ENCODE measurements around the gene NDUFS7. TPM values are rescaled to one million over a fixed set of nuclear protein-coding genes. Genes with fewer than 3 reads are reported as not detected.

Gene NDUFS7
- total and polyA plus RNA-seq, 2 donors (not counting 3 experiments of a cell fraction or from before 2014, with no cell fraction given): 101 to 224 TPM

- Histone ChIP-seq H3K9ac (replicated peaks; ENCODE audit: extremely low read depth, insufficient read depth, low read length) (no peak overlapping the region), H3K4me3 (replicated peaks in 1 of 3; ENCODE audit: insufficient read depth in 1 of 3, low read depth in 1 of 3, low read length in 3 of 3) (no peak overlapping the region), H3K4me1 (ENCODE audit: control insufficient read depth, extremely low read depth, insufficient read depth, low read length) (peaks cover 16% of the 10 kb centered on the region), H3K9me3 (replicated peaks; ENCODE audit: control insufficient read depth, insufficient read depth, low read length) (no peaks in the 10 kb centered on the region), H3K36me3 (ENCODE audit: control insufficient read depth in 2 of 2, extremely low read depth in 1 of 2, insufficient read depth in 2 of 2, low read length in 2 of 2) (peaks cover 0 to 3% of the 10 kb centered on the region in 2 experiments), H3K9me1 (replicated peaks; ENCODE audit: control insufficient read depth, extremely low read depth, insufficient read depth, low read length) (no peaks in the 10 kb centered on the region), H3K4me2 (ENCODE audit: insufficient read depth, low read length) (no peak overlapping the region), H4K20me1 (replicated peaks; ENCODE audit: control insufficient read depth, extremely low read depth, insufficient read depth, low read length) (no peaks in the 10 kb centered on the region), H3K27me3 (ENCODE audit: control insufficient read depth in 2 of 2, insufficient read depth in 2 of 2, low read length in 2 of 2) (no peaks in the 10 kb centered on the region), H2AFZ (ENCODE audit: low read depth, low read length) (no peak overlapping the region), H3K79me2 (ENCODE audit: control insufficient read depth, insufficient read depth, low read length) (peaks cover 6% of the 10 kb centered on the region), H3K27ac (ENCODE audit: insufficient read depth, low read depth, low read length) (no peak overlapping the region)
- CTCF ChIA-PET: no interaction called here
- DNase-seq (ENCODE audit: low read depth, low spot score): no peak
- POLR2A ChIA-PET: no interaction called here
- intact Hi-C loops (cut with micrococcal nuclease): loop anchor here (5.0 kb wide), 1 partner anchor 41 kb away; no protein-coding TSS in a partner anchor
- no peak for FAIRE-seq
- BruUV-seq (replicated peaks): no TSS peak
- dilution Hi-C loops (cut with MboI; ENCODE audit: extremely low pct_ligation_motif_present, low sequenced_read_pairs): no loop called here
- TF ChIP-seq MAX (IDR thresholded peaks at IDR 0.05; ENCODE audit: insufficient read depth, insufficient read length): no peak
- no peak for TF ChIP-seq FOS (IDR thresholded peaks at IDR 0.05; ENCODE audit: borderline replicate concordance, insufficient read depth, low read length)
- no peak for TF ChIP-seq POLR2A (IDR thresholded peaks at IDR 0.05; ENCODE audit: low read depth, low read length)
- TF ChIP-seq EZH2 (IDR thresholded peaks at IDR 0.05; ENCODE audit: borderline replicate concordance, low read depth, low read length, severe bottlenecking): no peak
- TF ChIP-seq CTCF (IDR thresholded peaks at IDR 0.05; ENCODE audit: extremely low read depth in 1 of 2, insufficient read depth in 1 of 2, low read depth in 1 of 2, low read length in 2 of 2): no peak
- no peak for TF ChIP-seq MYC (IDR thresholded peaks at IDR 0.05; ENCODE audit: low read depth, low read length)
- no peak for TF ChIP-seq POLR2AphosphoS5 (IDR thresholded peaks at IDR 0.05; ENCODE audit: insufficient read depth, low read depth, low read length)
- TF ChIP-seq JUN (IDR thresholded peaks at IDR 0.05; ENCODE audit: borderline replicate concordance, insufficient read depth, insufficient read length, low read depth): no peak
- TF ChIP-seq GATA2 (IDR thresholded peaks at IDR 0.05; ENCODE audit: insufficient read depth, insufficient read length, low read depth, low read length): no peak
Observed at GRCh38 chr19:1353144-1353543, 30.6 kb upstream of the NDUFS7 start.
